Stomach (tissue), 9 donors: ENCODE measurements around the gene KIF13A. TPM values are rescaled to one million over a fixed set of nuclear protein-coding genes. Genes with fewer than 3 reads are reported as not detected.

Source experiments
- DNase-seq, 2 donors: peaks; one replicate each; pipeline versions ENCODE4 v3.0.0 to v3.0.0-alpha.2; 2013 to 2019
- H3K27ac ChIP-seq, 5 donors: fragments of 200-600 bp in 4 of 5; sonication (generic) in 4 of 5; one replicate each; pipeline ENCODE4 v1.5.1; 2013 to 2019; ENCODE audit warnings: mild to moderate bottlenecking in 1 of 5, moderate library complexity in 1 of 5
- H3K27me3 ChIP-seq, 3 donors: fragments of 200-600 bp; sonication (generic); one replicate each; pipeline ENCODE4 v1.5.1; 2017 to 2019; ENCODE audit warnings: mixed run types in 1 of 3
- H3K36me3 ChIP-seq, 4 donors: fragments of 200-600 bp; sonication (generic); 1 replicate in 3 of 4; 2 replicates in 1 of 4; pipeline ENCODE4 v1.5.1; 2016 to 2019
- H3K4me1 ChIP-seq, 4 donors: fragments of 200-600 bp; sonication (generic); one replicate each; pipeline ENCODE4 v1.5.1; 2016 to 2019
- H3K4me3 ChIP-seq, 4 donors: fragments of 200-600 bp; sonication (generic) in 3 of 4; one replicate each; pipeline ENCODE4 v1.5.1; 2016 to 2019; ENCODE audit warnings: mild to moderate bottlenecking in 1 of 4
- H3K9me3 ChIP-seq, 4 donors: fragments of 200-600 bp; sonication (generic); one replicate each; pipeline ENCODE4 v1.5.1; 2016 to 2019
- CTCF ChIP-seq, 7 experiments: fragments of 450-650 bp in 4 of 7; fragments of 200-600 bp in 3 of 7; sonication (generic) in 3 of 7; IDR thresholded peaks; one replicate each; pipeline ENCODE4 v1.5.1; 2016 to 2019; ENCODE audit warnings: antibody characterized with exemption in 7 of 7, control low read depth in 2 of 7, mild to moderate bottlenecking in 1 of 7
- EP300 ChIP-seq: sonication (generic); formaldehyde crosslinking; IDR thresholded peaks from one replicate; pipeline ENCODE4 v1.6.1; 2017; ENCODE audit warnings: antibody characterized with exemption
- POLR2A ChIP-seq, 4 donors: fragments of 450-650 bp; IDR thresholded peaks; one replicate each; pipeline ENCODE4 v1.6.1; 2016; ENCODE audit warnings: antibody characterized with exemption in 4 of 4, control low read depth in 2 of 4, mild to moderate bottlenecking in 1 of 4, moderate library complexity in 1 of 4
- POLR2AphosphoS5 ChIP-seq, 3 donors: sonication (generic); formaldehyde crosslinking; IDR thresholded peaks; one replicate each; pipeline ENCODE4 v1.6.1; 2016; ENCODE audit warnings: antibody characterized with exemption in 3 of 3
- WGBS, 5 donors: extraction: QIAGEN DNeasy Blood & Tissue Kit in 3 of 5; methylation state at CpG; one replicate each; pipeline versions ENCODE4 v1.1.5 to v1.1.7; 2013 to 2018; 5-methylcytosine and 5-hydroxymethylcytosine counted together
- intact Hi-C: fragments of 100-400 bp; cut with DNase I; formaldehyde crosslinking; loops from one replicate; pipeline ENCODE4 v1.15.1; 2023; ENCODE audit warnings: low total_unique reads
- polyA plus RNA-seq, 3 donors: library from polyadenylated mRNA; stranded (reverse); fragments of 200-250 nt; gene quantifications; one replicate each; pipeline ENCODE4 v1.2.3, GENCODE V29; 2013
- total RNA-seq, 5 donors: library from RNA; depleted of rRNA; stranded (reverse); fragments of >200 nt; gene quantifications; one replicate each; pipeline versions ENCODE4 v1.1.0 to v1.2.3, GENCODE V29; 2014 to 2016
- donor health status: healthy with polysubstance abuse.
- donor health status: Bipolar disorder and iron deficiency.
- donor health status: healthy.

Gene KIF13A
- total and polyA plus RNA-seq, 8 donors = 9.2 to 60.6 (median 23.6) TPM

DNA sequence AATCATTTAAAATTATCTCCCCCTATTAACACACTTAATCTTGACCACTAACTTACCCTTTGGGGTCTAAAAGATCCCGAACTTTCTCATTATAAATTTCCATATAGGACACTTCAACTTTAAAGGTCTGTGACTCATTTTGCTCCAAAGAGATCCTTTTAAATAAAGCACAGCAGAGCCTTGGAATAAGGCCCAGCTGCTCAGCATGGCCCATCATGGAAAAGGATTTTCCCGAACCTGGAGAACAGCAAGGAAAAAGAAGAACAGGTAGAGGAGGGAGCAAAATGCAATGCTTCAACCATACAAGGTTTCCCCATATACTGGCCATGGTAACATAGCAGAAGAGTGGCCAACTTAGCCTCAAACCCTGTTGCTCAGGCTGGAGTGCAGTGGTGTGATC lies 132.1 kb downstream of the KIF13A start:
- intact Hi-C loops = no loop called here
- Histone ChIP-seq H3K9me3 (no peaks in the 10 kb centered on the region), H3K27me3 (no peaks in the 10 kb centered on the region), H3K27ac (no peak overlapping the region), H3K4me1 (peaks cover 3 to 26% (median 20%) of the 10 kb centered on the region in 4 donors), H3K36me3 (peaks cover 0 to 12% (median 7%) of the 10 kb centered on the region in 4 donors), H3K4me3 (no peak overlapping the region)
- DNase-seq = no peak
- TF ChIP-seq POLR2A (IDR thresholded peaks at IDR 0.05) = no peak
- no peak for TF ChIP-seq CTCF (IDR thresholded peaks at IDR 0.05)
- no peak for TF ChIP-seq EP300
- no peak for TF ChIP-seq POLR2AphosphoS5 (IDR thresholded peaks at IDR 0.05)
- WGBS, 5 donors = 79 to 95% (median 89%) methylated on average over 2 of the region's 2 CpGs

- Histone ChIP-seq H3K27me3 (no peaks in the 10 kb centered on the region), H3K4me3 (no peak overlapping the region), H3K9me3 (no peaks in the 10 kb centered on the region), H3K4me1 (peaks cover 3 to 26% (median 21%) of the 10 kb centered on the region in 4 donors), H3K36me3 (peaks cover 15 to 30% (median 24%) of the 10 kb centered on the region in 4 donors), H3K27ac (no peak overlapping the region)
- TF ChIP-seq POLR2A (IDR thresholded peaks at IDR 0.05) (no peak), POLR2AphosphoS5 (IDR thresholded peaks at IDR 0.05) (no peak)
- intact Hi-C loops = no loop called here
- 85 to 95% (median 86%) methylated on average over 2 of the region's 2 CpGs for WGBS, 5 donors
- no peak for DNase-seq
Observed at GRCh38 chr6:17853533-17853932, 133.9 kb downstream of the KIF13A start.

- H3K4me1 ChIP-seq = peaks cover 3 to 31% (median 24%) of the 10 kb centered on the region in 4 donors
- peak overlapping the region; percentile 22 to 73 (median 31) for H3K27ac ChIP-seq
- H3K27me3 ChIP-seq = no peaks in the 10 kb centered on the region
- no peaks in the 10 kb centered on the region for H3K9me3 ChIP-seq
- no peak overlapping the region for H3K4me3 ChIP-seq
- H3K36me3 ChIP-seq = peaks cover 15 to 35% (median 30%) of the 10 kb centered on the region in 4 donors
- DNase-seq = peak in 1 of 2 donors; percentile 48
- TF ChIP-seq CTCF (IDR thresholded peaks at IDR 0.05) = no peak
- intact Hi-C loops = no loop called here
- 23 to 41% (median 30%) methylated on average over 4 of the region's 4 CpGs for WGBS, 5 donors
Observed at GRCh38 chr6:17851720-17852161, 135.7 kb downstream of the KIF13A start.

DNA sequence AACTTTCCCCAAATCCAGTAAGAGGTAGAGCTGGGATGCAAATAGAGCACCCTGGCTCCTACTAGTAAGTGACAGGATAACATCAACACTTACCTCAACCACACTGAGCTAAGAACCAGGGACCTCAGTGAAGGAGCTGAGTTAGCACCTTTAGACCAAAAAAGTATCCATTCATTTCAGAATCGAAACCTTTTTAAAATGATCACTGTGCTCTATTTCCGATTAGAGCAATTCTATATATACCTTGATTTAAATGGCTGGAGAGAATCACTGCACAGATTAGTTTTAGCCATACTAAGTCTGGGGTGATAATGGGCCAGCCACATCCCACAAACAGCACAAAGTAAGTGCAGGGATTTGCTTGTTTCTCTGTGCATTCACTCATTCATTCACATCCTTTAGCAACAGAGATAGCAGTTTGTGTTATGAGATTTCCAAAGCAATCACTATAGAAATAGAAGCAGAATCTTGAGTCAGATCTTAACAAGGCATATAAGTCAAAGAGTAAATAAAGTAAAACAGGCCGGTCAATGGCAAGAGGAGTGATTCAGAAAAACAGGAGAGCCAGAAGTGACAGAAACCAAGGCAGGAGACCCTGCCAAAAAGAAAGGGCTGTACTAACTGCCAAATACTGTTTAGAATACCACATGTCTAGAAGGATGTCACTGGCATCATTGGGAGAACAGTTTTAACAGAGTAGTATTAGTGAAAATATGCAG lies 136.3 kb downstream of the KIF13A start:
- H3K36me3 ChIP-seq = peaks cover 15 to 35% (median 31%) of the 10 kb centered on the region in 4 donors
- 53 to 71% (median 65%) methylated on average over 3 of the region's 3 CpGs for WGBS, 5 donors
- intact Hi-C loops = no loop called here
- peak overlapping the region; percentile 22 to 73 (median 31) for H3K27ac ChIP-seq
- no peak for TF ChIP-seq POLR2A (IDR thresholded peaks at IDR 0.05)
- no peak for TF ChIP-seq POLR2AphosphoS5 (IDR thresholded peaks at IDR 0.05)
- no peak for TF ChIP-seq EP300
- TF ChIP-seq CTCF (IDR thresholded peaks at IDR 0.05) = no peak
- H3K4me3 ChIP-seq = no peak overlapping the region
- H3K4me1 ChIP-seq = peaks cover 3 to 32% (median 24%) of the 10 kb centered on the region in 4 donors
- no peaks in the 10 kb centered on the region for H3K27me3 ChIP-seq
- DNase-seq = no peak
- H3K9me3 ChIP-seq = no peaks in the 10 kb centered on the region

DNA sequence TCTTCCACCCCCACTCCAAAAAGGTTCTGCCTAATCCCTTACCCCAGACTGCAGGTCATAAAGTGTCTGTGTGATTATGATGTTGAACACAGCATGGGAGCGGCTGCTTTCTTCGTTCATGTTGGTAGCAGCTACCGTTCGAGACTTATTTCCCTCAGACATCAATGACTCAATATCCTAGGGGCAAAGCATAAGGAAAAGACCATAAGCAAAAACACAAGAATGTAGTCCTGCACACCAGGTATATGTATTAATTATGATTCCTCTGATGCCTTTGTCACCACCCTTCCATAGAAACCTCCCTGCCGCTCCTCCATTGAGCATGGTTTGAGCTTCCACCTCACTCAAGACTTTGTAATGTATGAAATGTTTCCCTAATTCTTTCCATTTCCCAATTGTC lies 137.2 kb downstream of the KIF13A start:
- Histone ChIP-seq H3K4me3 (no peak overlapping the region), H3K27ac (no peak overlapping the region), H3K4me1 (peaks cover 3 to 41% (median 26%) of the 10 kb centered on the region in 4 donors), H3K27me3 (no peaks in the 10 kb centered on the region), H3K9me3 (no peaks in the 10 kb centered on the region), H3K36me3 (peaks cover 15 to 30% (median 27%) of the 10 kb centered on the region in 4 donors)
- no peak for DNase-seq
- WGBS, 5 donors = 93 to 99% (median 98%) methylated on average over 5 of the region's 5 CpGs
- intact Hi-C loops = no loop called here
- TF ChIP-seq POLR2AphosphoS5 (IDR thresholded peaks at IDR 0.05) (no peak), POLR2A (IDR thresholded peaks at IDR 0.05) (no peak), EP300 (no peak), CTCF (IDR thresholded peaks at IDR 0.05) (no peak)
